Thyroid gland (tissue), 4 donors: ENCODE data around the gene FRRS1L.

ENCODE experiments used
- CTCF ChIP-seq, 6 experiments: fragments of 200-600 bp in 3 of 6; fragments of 450-650 bp in 3 of 6; sonication (generic) in 3 of 6; IDR thresholded peaks; one replicate each; pipeline ENCODE4 v1.5.1; 2016 to 2019; ENCODE audit warnings: antibody characterized with exemption in 6 of 6, mild to moderate bottlenecking in 2 of 6, inconsistent platforms in 1 of 6, moderate library complexity in 1 of 6
- POLR2A ChIP-seq, 2 donors: fragments of 450-650 bp; IDR thresholded peaks; one replicate each; pipeline ENCODE4 v1.6.1; 2017; ENCODE audit warnings: antibody characterized with exemption in 2 of 2, mild to moderate bottlenecking in 2 of 2, moderate library complexity in 1 of 2

GRCh38 chr9:109139851-109140250, 27.2 kb downstream of the FRRS1L start:
- TF ChIP-seq CTCF (IDR thresholded peaks at IDR 0.05) (no peak), POLR2A (IDR thresholded peaks at IDR 0.05) (no peak)
